ENCODE measurements around the gene CHRNB1. TPM values are rescaled to one million over a fixed set of nuclear protein-coding genes. Genes with fewer than 3 reads are reported as not detected.

CHRNB1 gene
- polyA plus RNA-seq, 1 donor from 2014 or later = 18.2 TPM

GRCh38 chr17:7445619-7445968 lies 733 bp downstream of the CHRNB1 start:
- Histone ChIP-seq H3K9me3 (ENCODE audit: low read length) (no peaks in the 10 kb centered on the region), H3F3A (ENCODE audit: insufficient read depth, low read length, poor library complexity, severe bottlenecking) (no peaks in the 10 kb centered on the region), H3K4me3 (ENCODE audit: low read length) (peak overlapping the region; percentile 37), H3K79me2 (replicated peaks; ENCODE audit: insufficient read depth, low read length) (no peaks in the 10 kb centered on the region), H4K20me1 (ENCODE audit: insufficient read depth) (no peaks in the 10 kb centered on the region), H3K4me2 (ENCODE audit: low read length) (no peak overlapping the region), H3K27me3 (ENCODE audit: insufficient read depth, low read depth, low read length) (peaks cover 19% of the 10 kb centered on the region), H3K9ac (ENCODE audit: low read length) (no peak overlapping the region), H3K27ac (ENCODE audit: low read length) (no peak overlapping the region), H3K9me2 (ENCODE audit: insufficient read depth, low read length) (no peaks in the 10 kb centered on the region), H2AFZ (ENCODE audit: low read depth, low read length) (no peak overlapping the region), H3K36me3 (ENCODE audit: insufficient read depth, low read length) (no peaks in the 10 kb centered on the region)
- no peak for TF ChIP-seq EP300 (conservative IDR thresholded peaks at IDR 0.05; ENCODE audit: poor library complexity, severe bottlenecking)

DNA sequence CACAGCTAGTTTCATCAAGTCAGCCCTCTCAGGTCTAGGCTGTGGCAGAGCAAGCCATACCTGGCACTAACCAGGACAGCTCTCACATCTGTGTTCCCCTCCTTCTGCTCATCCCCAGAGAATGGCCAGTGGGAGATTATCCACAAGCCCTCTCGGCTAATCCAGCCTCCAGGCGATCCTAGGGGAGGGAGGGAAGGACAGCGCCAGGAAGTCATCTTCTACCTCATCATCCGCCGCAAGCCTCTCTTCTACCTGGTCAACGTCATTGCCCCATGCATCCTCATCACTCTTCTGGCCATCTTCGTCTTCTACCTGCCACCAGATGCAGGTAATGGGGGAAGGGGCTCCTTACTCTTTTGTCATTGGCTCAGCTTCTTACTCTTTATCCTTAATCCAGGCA lies 3.6 kb downstream of the CHRNB1 start:
- Histone ChIP-seq H3K4me3 (ENCODE audit: low read length) (no peak overlapping the region), H3K36me3 (ENCODE audit: insufficient read depth, low read length) (no peaks in the 10 kb centered on the region), H3K9me2 (ENCODE audit: insufficient read depth, low read length) (no peaks in the 10 kb centered on the region), H3K27ac (ENCODE audit: low read length) (no peak overlapping the region), H3F3A (ENCODE audit: insufficient read depth, low read length, poor library complexity, severe bottlenecking) (no peaks in the 10 kb centered on the region), H3K9me3 (ENCODE audit: low read length) (no peaks in the 10 kb centered on the region), H3K79me2 (replicated peaks; ENCODE audit: insufficient read depth, low read length) (no peaks in the 10 kb centered on the region), H3K9ac (ENCODE audit: low read length) (no peak overlapping the region), H3K27me3 (ENCODE audit: insufficient read depth, low read depth, low read length) (peaks cover 19% of the 10 kb centered on the region), H4K20me1 (ENCODE audit: insufficient read depth) (no peaks in the 10 kb centered on the region), H3K4me2 (ENCODE audit: low read length) (no peak overlapping the region), H2AFZ (ENCODE audit: low read depth, low read length) (no peak overlapping the region)
- TF ChIP-seq MXI1 (conservative IDR thresholded peaks at IDR 0.05; ENCODE audit: poor library complexity, severe bottlenecking) = no peak
- no peak for TF ChIP-seq RAD21 (conservative IDR thresholded peaks at IDR 0.05)
- TF ChIP-seq REST (IDR thresholded peaks at IDR 0.05; ENCODE audit: borderline replicate concordance) = no peak

- no peaks in the 10 kb centered on the region for H3K36me3 ChIP-seq (ENCODE audit: insufficient read depth, low read length)
- H3K9me3 ChIP-seq (ENCODE audit: low read length) = no peaks in the 10 kb centered on the region
- TF ChIP-seq MXI1 (conservative IDR thresholded peaks at IDR 0.05; ENCODE audit: poor library complexity, severe bottlenecking) (no peak), REST (IDR thresholded peaks at IDR 0.05; ENCODE audit: borderline replicate concordance) (no peak), EZH2 (IDR thresholded peaks at IDR 0.05; ENCODE audit: borderline replicate concordance, insufficient read depth, low read length, poor library complexity, severe bottlenecking) (no peak), EP300 (conservative IDR thresholded peaks at IDR 0.05; ENCODE audit: poor library complexity, severe bottlenecking) (no peak), RAD21 (conservative IDR thresholded peaks at IDR 0.05) (no peak), CTCF (IDR thresholded peaks at IDR 0.05; ENCODE audit: poor library complexity, severe bottlenecking) (no peak), SMC3 (conservative IDR thresholded peaks at IDR 0.05; ENCODE audit: poor library complexity) (no peak), POLR2AphosphoS5 (IDR thresholded peaks at IDR 0.05) (no peak), TAF1 (IDR thresholded peaks at IDR 0.05; ENCODE audit: low read depth) (no peak)
Measured at GRCh38 chr17:7459961-7460545, 15.2 kb downstream of the CHRNB1 start.

More at GRCh38 chr17:7459961-7460545, 15.2 kb downstream of the CHRNB1 start:
- no peaks in the 10 kb centered on the region for H4K20me1 ChIP-seq (ENCODE audit: insufficient read depth)
- H3K27me3 ChIP-seq (ENCODE audit: insufficient read depth, low read depth, low read length) = no peaks in the 10 kb centered on the region
- H3K4me2 ChIP-seq (ENCODE audit: low read length) = no peak overlapping the region
- H2AFZ ChIP-seq (ENCODE audit: low read depth, low read length) = no peak overlapping the region
- no peaks in the 10 kb centered on the region for H3K79me2 ChIP-seq (replicated peaks; ENCODE audit: insufficient read depth, low read length)
- H3K27ac ChIP-seq (ENCODE audit: low read length) = no peak overlapping the region
- no peak overlapping the region for H3K9ac ChIP-seq (ENCODE audit: low read length)
- H3K9me2 ChIP-seq (ENCODE audit: insufficient read depth, low read length) = no peaks in the 10 kb centered on the region
- no peak overlapping the region for H3K4me3 ChIP-seq (ENCODE audit: low read length)
- H3F3A ChIP-seq (ENCODE audit: insufficient read depth, low read length, poor library complexity, severe bottlenecking) = no peaks in the 10 kb centered on the region
